A549 (cell line): Measurements from ENCODE around the gene MACROD1.

ENCODE experiments used
- CTCF ChIP-seq: fragments of >200 bp; sonication (Bioruptor Twin); formaldehyde crosslinking; IDR thresholded peaks from 3 replicates; pipeline ENCODE4 v1.5.1; 2016
- HOXA7 ChIP-seq: fragments of 250-450 bp; sonication (Bioruptor Pico); IDR thresholded peaks from 2 replicates; pipeline ENCODE4 v1.5.0; 2020; ENCODE audit warnings: mild to moderate bottlenecking, moderate library complexity
- JUNB ChIP-seq: fragments of >200 bp; sonication (Bioruptor Twin); formaldehyde crosslinking; IDR thresholded peaks from 2 replicates; pipeline ENCODE4 v1.6.1; 2016
- KDM1A ChIP-seq: fragments of 200-600 bp; sonication (generic); IDR thresholded peaks from 2 replicates; pipeline ENCODE4 v1.6.1; 2016; ENCODE audit warnings: low read depth, mild to moderate bottlenecking
- MYC ChIP-seq: IDR thresholded peaks from 2 replicates; pipeline ENCODE4 v1.6.1; 2012; ENCODE audit warnings: mild to moderate bottlenecking, inconsistent platforms, low read length, improper control_type of control experiment, borderline replicate concordance
- NR3C1 ChIP-seq: fragments of >200 bp; sonication (Bioruptor Twin); formaldehyde crosslinking; IDR thresholded peaks from 3 replicates; pipeline ENCODE4 v1.6.1; 2017
- POLR2A ChIP-seq: IDR thresholded peaks from 2 replicates; pipeline ENCODE4 v1.6.1; 2012; ENCODE audit warnings: mild to moderate bottlenecking, low read length
- SMC3 ChIP-seq: fragments of >200 bp; sonication (Bioruptor Twin); formaldehyde crosslinking; IDR thresholded peaks from 3 replicates; pipeline ENCODE4 v1.6.1; 2018; ENCODE audit warnings: inconsistent platforms
- TP53 ChIP-seq: fragments of 250-450 bp; sonication (Bioruptor Pico); IDR thresholded peaks from 2 replicates; pipeline ENCODE4 v1.5.0; 2021; ENCODE audit warnings: mild to moderate bottlenecking, moderate library complexity
- ZFP36 ChIP-seq: fragments of 450-650 bp; IDR thresholded peaks from 2 replicates; pipeline ENCODE4 v1.6.1; 2014; ENCODE audit warnings: borderline replicate concordance; ENCODE audit not compliant: partially characterized antibody

- TF ChIP-seq CTCF (no peak), POLR2A (no peak), ZFP36 (no peak), JUNB (no peak), SMC3 (no peak), HOXA7 (CRISPR knock-in tag) (no peak), MYC (no peak), NR3C1 (no peak), KDM1A (no peak), TP53 (no peak)
Observed at GRCh38 chr11:64102005-64102738, 63.7 kb downstream of the MACROD1 start.
